Tibial nerve (tissue), 4 donors: ENCODE data around the gene COL4A1. TPM values are rescaled to one million over a fixed set of nuclear protein-coding genes. Genes with fewer than 3 reads are reported as not detected.

ENCODE experiments used
- DNase-seq, 2 donors: peaks; one replicate each; pipeline ENCODE4 v3.0.0-alpha.2; 2019; ENCODE audit warnings: low spot score in 2 of 2
- H3K27ac ChIP-seq, 4 donors: fragments of 200-600 bp; sonication (generic) in 3 of 4; one replicate each; pipeline ENCODE4 v1.5.1; 2017 to 2019; ENCODE audit warnings: mild to moderate bottlenecking in 1 of 4
- H3K27me3 ChIP-seq, 2 donors: fragments of 200-600 bp; sonication (generic) in 1 of 2; one replicate each; pipeline versions ENCODE4 v1.5.1 to v1.6.0; 2017 to 2019
- H3K36me3 ChIP-seq, 3 donors: fragments of 200-600 bp; sonication (generic); one replicate each; pipeline ENCODE4 v1.5.1; 2018 to 2019
- H3K4me1 ChIP-seq, 4 donors: fragments of 200-600 bp; sonication (generic) in 3 of 4; one replicate each; pipeline ENCODE4 v1.5.1; 2017 to 2019
- H3K4me3 ChIP-seq, 4 donors: fragments of 200-600 bp; sonication (generic) in 3 of 4; one replicate each; pipeline ENCODE4 v1.5.1; 2017 to 2019; ENCODE audit warnings: mild to moderate bottlenecking in 1 of 4, moderate library complexity in 1 of 4
- H3K9me3 ChIP-seq, 4 donors: fragments of 200-600 bp; sonication (generic) in 3 of 4; one replicate each; pipeline ENCODE4 v1.5.1; 2017 to 2019
- CTCF ChIP-seq, 5 experiments: fragments of 200-600 bp in 3 of 5; fragments of 450-650 bp in 2 of 5; sonication (generic) in 3 of 5; IDR thresholded peaks; one replicate each; pipeline ENCODE4 v1.5.1; 2016 to 2019; ENCODE audit warnings: antibody characterized with exemption in 5 of 5, mild to moderate bottlenecking in 3 of 5, moderate library complexity in 2 of 5
- EP300 ChIP-seq, 2 donors: sonication (generic); formaldehyde crosslinking; IDR thresholded peaks; one replicate each; pipeline ENCODE4 v1.6.1; 2017; ENCODE audit warnings: antibody characterized with exemption in 2 of 2, mild to moderate bottlenecking in 1 of 2
- POLR2A ChIP-seq, 2 donors: fragments of 450-650 bp; IDR thresholded peaks; one replicate each; pipeline ENCODE4 v1.6.1; 2017; ENCODE audit warnings: antibody characterized with exemption in 2 of 2, mild to moderate bottlenecking in 2 of 2, moderate library complexity in 2 of 2
- WGBS, 2 donors: methylation state at CpG; one replicate each; pipeline ENCODE4 v1.1.5; 2018; 5-methylcytosine and 5-hydroxymethylcytosine counted together
- total RNA-seq, 4 donors: library from RNA; depleted of rRNA; stranded (reverse); fragments of >200 nt; gene quantifications; one replicate each; pipeline ENCODE4 v1.1.0, GENCODE V29; 2016

The COL4A1 gene
- total RNA-seq, 4 donors from 2014 or later: 385 to 583 (median 526) TPM

- Histone ChIP-seq H3K36me3 (peaks cover 0 to 27% (median 0%) of the 10 kb centered on the region in 3 donors), H3K9me3 (no peaks in the 10 kb centered on the region), H3K4me1 (peaks cover 0 to 59% (median 34%) of the 10 kb centered on the region in 4 donors), H3K4me3 (no peak overlapping the region), H3K27ac (peak overlapping the region; percentile 35 to 79 (median 68)), H3K27me3 (no peaks in the 10 kb centered on the region)
- DNase-seq: no peak
- TF ChIP-seq POLR2A (IDR thresholded peaks at IDR 0.05) (no peak), EP300 (IDR thresholded peaks at IDR 0.05) (no peak)
- WGBS, 2 donors: 29 to 35% methylated on average over 4 of the region's 4 CpGs
These were observed 91.0 kb downstream of the COL4A1 start for GRCh38 chr13:110216006-110216397.

DNA sequence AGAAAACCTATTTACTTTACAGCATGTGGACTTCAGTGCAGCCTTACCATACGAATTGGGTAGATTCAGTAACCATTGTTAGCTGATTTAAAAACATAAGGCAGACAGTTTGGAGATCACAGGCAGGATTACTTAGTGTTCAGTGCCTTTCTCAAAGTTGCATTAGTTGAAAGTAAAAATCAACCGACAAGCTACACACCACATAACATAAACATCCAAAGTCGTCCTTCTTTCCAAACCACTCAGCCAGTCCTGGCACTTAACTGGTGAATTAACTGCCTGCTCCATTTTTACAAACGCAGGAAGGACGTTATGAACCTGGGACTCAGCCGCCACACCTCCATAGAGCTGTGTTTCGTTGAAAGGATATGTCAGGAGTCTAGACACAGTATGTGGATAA is 91.4 kb downstream of the COL4A1 start:
- Histone ChIP-seq H3K9me3 (no peaks in the 10 kb centered on the region), H3K27ac (peak overlapping the region in 3 of 4 donors; percentile 58 to 79 (median 77)), H3K27me3 (no peaks in the 10 kb centered on the region), H3K36me3 (peaks cover 0 to 31% (median 0%) of the 10 kb centered on the region in 3 donors), H3K4me1 (peaks cover 0 to 55% (median 32%) of the 10 kb centered on the region in 4 donors), H3K4me3 (no peak overlapping the region)
- DNase-seq: no peak
- TF ChIP-seq CTCF (IDR thresholded peaks at IDR 0.05): no peak
- no peak for TF ChIP-seq EP300 (IDR thresholded peaks at IDR 0.05)
- TF ChIP-seq POLR2A (IDR thresholded peaks at IDR 0.05): no peak
- WGBS, 2 donors: 57 to 63% methylated on average over 7 of the region's 7 CpGs

GRCh38 chr13:110214637-110215036 is 92.3 kb downstream of the COL4A1 start:
- Histone ChIP-seq H3K27me3 (no peaks in the 10 kb centered on the region), H3K27ac (peak overlapping the region in 2 of 4 donors; percentile 31 to 79), H3K4me3 (no peak overlapping the region), H3K36me3 (peaks cover 0 to 40% (median 4%) of the 10 kb centered on the region in 3 donors), H3K4me1 (peaks cover 0 to 48% (median 32%) of the 10 kb centered on the region in 4 donors), H3K9me3 (no peaks in the 10 kb centered on the region)
- WGBS, 2 donors: 91 to 93% methylated on average over 5 of the region's 5 CpGs
- TF ChIP-seq POLR2A (IDR thresholded peaks at IDR 0.05) (no peak), CTCF (IDR thresholded peaks at IDR 0.05) (no peak), EP300 (IDR thresholded peaks at IDR 0.05) (no peak)
- DNase-seq: no peak

DNA sequence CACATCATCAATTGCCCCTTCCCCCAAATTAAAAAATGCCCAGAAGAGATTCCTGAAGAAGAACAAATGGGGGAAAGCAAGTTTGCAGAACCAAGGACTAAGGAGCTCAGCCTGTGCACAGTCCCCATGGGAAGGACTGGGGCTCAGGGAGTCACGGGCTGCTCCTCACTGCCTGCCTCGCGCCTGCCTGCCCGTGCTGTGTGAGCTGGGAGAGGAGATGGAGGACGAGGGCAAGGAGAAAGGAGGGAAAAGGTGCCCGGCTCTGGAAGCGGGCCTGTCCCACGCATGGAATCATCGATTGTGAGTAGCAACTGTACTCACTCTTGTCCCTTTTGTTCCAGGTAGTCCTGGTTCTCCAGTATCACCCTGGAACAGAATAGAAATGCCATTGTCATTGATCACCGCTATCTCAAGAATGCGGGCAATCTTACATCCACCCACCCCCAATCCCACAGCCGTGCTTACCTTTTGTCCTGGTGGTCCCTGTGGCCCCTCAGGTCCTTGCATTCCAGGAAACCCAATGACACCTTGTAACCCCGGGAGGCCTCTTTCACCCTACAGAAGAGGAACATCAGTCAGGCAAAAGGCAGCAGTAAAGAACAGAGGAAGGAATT is 93.4 kb downstream of the COL4A1 start:
- Histone ChIP-seq H3K4me3 (no peak overlapping the region), H3K4me1 (peaks cover 0 to 40% (median 27%) of the 10 kb centered on the region in 4 donors), H3K27ac (no peak overlapping the region), H3K9me3 (no peaks in the 10 kb centered on the region), H3K36me3 (peaks cover 0 to 51% (median 4%) of the 10 kb centered on the region in 3 donors), H3K27me3 (no peaks in the 10 kb centered on the region)
- TF ChIP-seq POLR2A (IDR thresholded peaks at IDR 0.05) (no peak), EP300 (IDR thresholded peaks at IDR 0.05) (no peak), CTCF (IDR thresholded peaks at IDR 0.05) (no peak)
- no peak for DNase-seq
- 85 to 88% methylated on average over 13 of the region's 13 CpGs for WGBS, 2 donors

GRCh38 chr13:110212529-110212928 is 94.4 kb downstream of the COL4A1 start:
- Histone ChIP-seq H3K27ac (no peak overlapping the region), H3K4me1 (peaks cover 0 to 30% (median 19%) of the 10 kb centered on the region in 4 donors), H3K9me3 (no peaks in the 10 kb centered on the region), H3K4me3 (no peak overlapping the region), H3K36me3 (peaks cover 0 to 61% (median 4%) of the 10 kb centered on the region in 3 donors), H3K27me3 (no peaks in the 10 kb centered on the region)
- no peak for DNase-seq
- WGBS, 2 donors: 87 to 88% methylated on average over 9 of the region's 9 CpGs
- no peak for TF ChIP-seq CTCF (IDR thresholded peaks at IDR 0.05)
- TF ChIP-seq POLR2A (IDR thresholded peaks at IDR 0.05): no peak
- no peak for TF ChIP-seq EP300 (IDR thresholded peaks at IDR 0.05)
